Osteoblast (primary cell): Measurements from ENCODE around the gene IL17RC. TPM values are rescaled to one million over a fixed set of nuclear protein-coding genes. Genes with fewer than 3 reads are reported as not detected.

ENCODE experiments used
- DNase-seq: peaks from one replicate; pipeline ENCODE4 v3.0.0; 2011; ENCODE audit warnings: low spot score, mixed read lengths; ENCODE audit not compliant: insufficient read length; ENCODE audit errors: missing footprints
- H2AFZ ChIP-seq: 2 replicates; pipeline ENCODE4 v1.6.0; 2011; ENCODE audit warnings: mild to moderate bottlenecking, low read length
- H3K27ac ChIP-seq: 2 replicates; pipeline ENCODE4 v1.5.1; 2011; ENCODE audit warnings: mild to moderate bottlenecking, low read depth, low read length, moderate library complexity
- H3K27me3 ChIP-seq: 2 replicates; pipeline ENCODE4 v1.6.0; 2012; ENCODE audit warnings: mild to moderate bottlenecking, control low read depth, inconsistent platforms, low read length, moderate library complexity; ENCODE audit not compliant: insufficient read depth
- H3K36me3 ChIP-seq: 2 replicates; pipeline ENCODE4 v1.5.1; 2011; ENCODE audit warnings: mild to moderate bottlenecking, low read length, control low read depth, moderate library complexity; ENCODE audit not compliant: insufficient read depth
- H3K4me1 ChIP-seq: 2 replicates; pipeline ENCODE4 v1.5.1; 2011; ENCODE audit warnings: mild to moderate bottlenecking, low read length, control low read depth, moderate library complexity; ENCODE audit not compliant: insufficient read depth
- H3K4me2 ChIP-seq: 2 replicates; pipeline ENCODE4 v1.6.0; 2011; ENCODE audit warnings: mild to moderate bottlenecking, low read length; ENCODE audit not compliant: insufficient read depth
- H3K4me3 ChIP-seq: fragments of 200-600 bp; sonication (generic); 3 replicates; pipeline ENCODE4 v1.5.1; 2012; ENCODE audit warnings: mild to moderate bottlenecking, low read length, inconsistent platforms; ENCODE audit not compliant: insufficient read depth
- H3K79me2 ChIP-seq: 2 replicates; pipeline ENCODE4 v1.6.0; 2012; ENCODE audit warnings: mild to moderate bottlenecking, low read length, control low read depth, inconsistent platforms; ENCODE audit not compliant: insufficient read depth
- H3K9me3 ChIP-seq: 2 replicates; pipeline ENCODE4 v1.5.1; 2011; ENCODE audit warnings: low read depth, low read length, control low read depth
- H4K20me1 ChIP-seq: 2 replicates; pipeline ENCODE4 v1.6.0; 2012; ENCODE audit warnings: mild to moderate bottlenecking, low read length, control low read depth; ENCODE audit not compliant: insufficient read depth
- CTCF ChIP-seq: IDR thresholded peaks from 2 replicates; pipeline ENCODE4 v1.5.1; 2011; ENCODE audit warnings: mild to moderate bottlenecking, low read depth, low read length, moderate library complexity; ENCODE audit errors: extremely low read depth
- total RNA-seq: library from RNA; depleted of rRNA; stranded (reverse); fragments of >200 nt; gene quantifications from 2 replicates; pipeline ENCODE4 v1.2.3, GENCODE V29; 2012

IL17RC gene
- total RNA-seq, 1 donor: 47.0 TPM

DNA sequence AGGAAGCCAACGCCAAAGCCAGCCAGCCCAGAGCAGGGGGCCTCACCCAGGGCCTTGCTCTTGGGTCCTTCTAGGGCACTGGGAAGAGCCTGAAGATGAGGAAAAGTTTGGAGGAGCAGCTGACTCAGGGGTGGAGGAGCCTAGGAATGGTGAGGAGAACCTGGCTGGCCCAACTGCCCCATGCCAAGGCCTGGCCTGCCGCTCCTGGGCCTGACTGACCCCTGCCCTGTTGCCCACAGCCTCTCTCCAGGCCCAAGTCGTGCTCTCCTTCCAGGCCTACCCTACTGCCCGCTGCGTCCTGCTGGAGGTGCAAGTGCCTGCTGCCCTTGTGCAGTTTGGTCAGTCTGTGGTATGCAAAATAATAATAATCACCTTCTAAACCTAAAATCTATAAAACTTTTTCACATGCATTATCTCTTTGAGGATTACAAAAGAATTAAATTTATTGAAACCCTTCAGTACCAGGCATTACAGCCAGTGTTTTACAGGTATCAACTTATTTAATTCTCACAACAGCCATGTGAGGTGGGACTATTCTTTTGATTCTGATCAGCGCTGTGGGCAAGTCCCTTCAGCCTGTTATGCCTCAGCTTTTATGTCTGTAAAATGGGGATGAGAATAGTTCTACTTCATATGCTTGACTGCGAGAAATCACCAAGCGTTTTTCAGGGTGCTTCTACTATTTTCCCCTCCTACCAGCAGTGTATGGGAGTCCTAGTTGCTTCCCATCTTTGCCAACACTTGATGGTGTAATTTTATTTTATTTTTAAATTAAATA, 1.6 kb downstream of the IL17RC start:
- H3K79me2 ChIP-seq: peaks cover 16% of the 10 kb centered on the region
- no peaks in the 10 kb centered on the region for H4K20me1 ChIP-seq
- peaks cover 44% of the 10 kb centered on the region for H3K4me1 ChIP-seq
- H3K27ac ChIP-seq: no peak overlapping the region
- H3K4me2 ChIP-seq: peak overlapping the region; percentile 93
- no peaks in the 10 kb centered on the region for H3K36me3 ChIP-seq
- no peak for TF ChIP-seq CTCF
- DNase-seq: no peak
- H3K9me3 ChIP-seq: no peaks in the 10 kb centered on the region
- no peak overlapping the region for H3K4me3 ChIP-seq
- H2AFZ ChIP-seq: no peak overlapping the region
- no peaks in the 10 kb centered on the region for H3K27me3 ChIP-seq

DNA sequence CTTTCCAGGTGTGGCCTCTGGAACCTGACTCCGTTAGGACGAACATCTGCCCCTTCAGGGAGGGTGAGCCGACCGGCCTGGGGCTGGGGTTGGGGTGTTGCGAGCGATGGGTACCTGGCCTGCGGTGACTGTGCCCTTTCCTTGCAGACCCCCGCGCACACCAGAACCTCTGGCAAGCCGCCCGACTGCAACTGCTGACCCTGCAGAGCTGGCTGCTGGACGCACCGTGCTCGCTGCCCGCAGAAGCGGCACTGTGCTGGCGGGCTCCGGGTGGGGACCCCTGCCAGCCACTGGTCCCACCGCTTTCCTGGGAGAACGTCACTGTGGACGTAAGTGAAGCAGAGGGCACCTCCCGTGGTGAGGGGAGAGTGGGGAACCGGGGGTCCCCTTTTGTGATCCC, 11.3 kb downstream of the IL17RC start:
- no peak overlapping the region for H3K4me2 ChIP-seq
- no peaks in the 10 kb centered on the region for H3K27me3 ChIP-seq
- H2AFZ ChIP-seq: no peak overlapping the region
- no peaks in the 10 kb centered on the region for H4K20me1 ChIP-seq
- no peak for DNase-seq
- H3K4me1 ChIP-seq: peaks cover 1% of the 10 kb centered on the region
- no peaks in the 10 kb centered on the region for H3K9me3 ChIP-seq
- TF ChIP-seq CTCF: no peak
- no peak overlapping the region for H3K27ac ChIP-seq
- H3K36me3 ChIP-seq: peaks cover 23% of the 10 kb centered on the region
- no peaks in the 10 kb centered on the region for H3K79me2 ChIP-seq
- H3K4me3 ChIP-seq: no peak overlapping the region

GRCh38 chr3:9930804-9931418, 14.0 kb downstream of the IL17RC start:
- H3K4me1 ChIP-seq: peaks cover 14% of the 10 kb centered on the region
- peaks cover 14% of the 10 kb centered on the region for H3K36me3 ChIP-seq
- H3K4me2 ChIP-seq: no peak overlapping the region
- H3K79me2 ChIP-seq: peaks cover 4% of the 10 kb centered on the region
- no peaks in the 10 kb centered on the region for H4K20me1 ChIP-seq
- no peak overlapping the region for H3K27ac ChIP-seq
- H2AFZ ChIP-seq: no peak overlapping the region
- peak; percentile 25 for TF ChIP-seq CTCF
- DNase-seq: no peak
- H3K27me3 ChIP-seq: no peaks in the 10 kb centered on the region
- no peaks in the 10 kb centered on the region for H3K9me3 ChIP-seq
- H3K4me3 ChIP-seq: no peak overlapping the region

DNA sequence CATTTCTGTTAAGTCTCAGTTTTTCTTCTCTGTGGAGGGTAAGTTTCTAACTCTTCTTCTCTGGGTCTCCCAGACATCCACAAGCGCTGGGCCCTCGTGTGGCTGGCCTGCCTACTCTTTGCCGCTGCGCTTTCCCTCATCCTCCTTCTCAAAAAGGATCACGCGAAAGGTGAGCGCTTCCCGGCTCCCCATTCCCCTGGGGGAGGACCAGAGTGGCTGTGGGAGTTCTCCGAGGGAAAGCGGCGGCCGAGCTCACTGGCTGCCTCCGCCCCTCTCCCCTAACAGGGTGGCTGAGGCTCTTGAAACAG, 15.6 kb downstream of the IL17RC start:
- H3K79me2 ChIP-seq: peaks cover 4% of the 10 kb centered on the region
- H3K36me3 ChIP-seq: peaks cover 20% of the 10 kb centered on the region
- H3K27ac ChIP-seq: peak overlapping the region; percentile 61
- DNase-seq: no peak
- peak overlapping the region; percentile 86 for H2AFZ ChIP-seq
- H3K4me2 ChIP-seq: peak overlapping the region; percentile 88
- H3K27me3 ChIP-seq: no peaks in the 10 kb centered on the region
- peaks cover 14% of the 10 kb centered on the region for H3K4me1 ChIP-seq
- no peaks in the 10 kb centered on the region for H4K20me1 ChIP-seq
- H3K4me3 ChIP-seq: peak overlapping the region; percentile 91
- H3K9me3 ChIP-seq: no peaks in the 10 kb centered on the region
- TF ChIP-seq CTCF: no peak
